GM12865 (cell line): ENCODE data around the gene GBA3.

Source experiments
- DNase-seq: peaks from one replicate; pipeline ENCODE4 v3.0.0; 2010; ENCODE audit warnings: low read depth
- H3K4me3 ChIP-seq: 2 replicates; pipeline ENCODE4 v1.5.1; 2011; ENCODE audit warnings: mild to moderate bottlenecking, low read depth, low read length, control low read depth
- TF ChIP-seq, protein P1 (sequence below): IDR thresholded peaks from 2 replicates; pipeline ENCODE4 v1.5.1; 2011; ENCODE audit warnings: low read length, control low read depth, low read depth, inconsistent platforms; ENCODE audit not compliant: insufficient read depth; ENCODE audit errors: missing control alignments

GBA3 gene

DNA sequence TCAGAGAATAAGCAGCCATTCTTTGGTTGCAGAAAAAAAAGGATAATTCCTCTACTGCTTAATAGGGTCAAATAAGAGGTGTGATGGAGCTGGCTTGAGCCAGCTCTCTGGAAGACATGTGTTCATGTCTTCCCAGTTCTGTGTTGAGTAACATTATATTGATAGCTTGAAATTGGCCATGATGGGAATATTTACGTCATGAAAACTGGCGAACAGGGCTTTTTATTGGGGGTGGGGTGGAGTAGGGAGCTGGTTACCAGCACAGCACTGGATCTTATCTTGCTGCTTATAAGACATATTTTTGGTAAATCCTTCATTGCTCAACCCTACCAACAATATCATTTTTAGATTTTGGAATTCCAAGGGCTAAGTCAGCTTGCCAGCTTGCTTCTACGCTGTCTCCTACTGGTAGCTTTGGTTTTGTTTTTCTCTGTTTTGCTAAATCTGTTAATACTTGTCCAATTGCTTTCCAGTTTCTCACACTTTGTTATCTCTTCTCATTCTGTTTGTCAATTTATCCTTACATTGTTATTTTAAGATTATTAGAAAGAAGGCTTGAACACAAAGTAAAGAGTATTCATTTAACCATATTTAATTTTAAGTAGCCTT lies 25.3 kb upstream of the GBA3 start:
- DNase-seq, result no peak
- TF ChIP-seq, protein P1, sequence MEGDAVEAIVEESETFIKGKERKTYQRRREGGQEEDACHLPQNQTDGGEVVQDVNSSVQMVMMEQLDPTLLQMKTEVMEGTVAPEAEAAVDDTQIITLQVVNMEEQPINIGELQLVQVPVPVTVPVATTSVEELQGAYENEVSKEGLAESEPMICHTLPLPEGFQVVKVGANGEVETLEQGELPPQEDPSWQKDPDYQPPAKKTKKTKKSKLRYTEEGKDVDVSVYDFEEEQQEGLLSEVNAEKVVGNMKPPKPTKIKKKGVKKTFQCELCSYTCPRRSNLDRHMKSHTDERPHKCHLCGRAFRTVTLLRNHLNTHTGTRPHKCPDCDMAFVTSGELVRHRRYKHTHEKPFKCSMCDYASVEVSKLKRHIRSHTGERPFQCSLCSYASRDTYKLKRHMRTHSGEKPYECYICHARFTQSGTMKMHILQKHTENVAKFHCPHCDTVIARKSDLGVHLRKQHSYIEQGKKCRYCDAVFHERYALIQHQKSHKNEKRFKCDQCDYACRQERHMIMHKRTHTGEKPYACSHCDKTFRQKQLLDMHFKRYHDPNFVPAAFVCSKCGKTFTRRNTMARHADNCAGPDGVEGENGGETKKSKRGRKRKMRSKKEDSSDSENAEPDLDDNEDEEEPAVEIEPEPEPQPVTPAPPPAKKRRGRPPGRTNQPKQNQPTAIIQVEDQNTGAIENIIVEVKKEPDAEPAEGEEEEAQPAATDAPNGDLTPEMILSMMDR, result no peak
- no peak overlapping the region for H3K4me3 ChIP-seq

DNA sequence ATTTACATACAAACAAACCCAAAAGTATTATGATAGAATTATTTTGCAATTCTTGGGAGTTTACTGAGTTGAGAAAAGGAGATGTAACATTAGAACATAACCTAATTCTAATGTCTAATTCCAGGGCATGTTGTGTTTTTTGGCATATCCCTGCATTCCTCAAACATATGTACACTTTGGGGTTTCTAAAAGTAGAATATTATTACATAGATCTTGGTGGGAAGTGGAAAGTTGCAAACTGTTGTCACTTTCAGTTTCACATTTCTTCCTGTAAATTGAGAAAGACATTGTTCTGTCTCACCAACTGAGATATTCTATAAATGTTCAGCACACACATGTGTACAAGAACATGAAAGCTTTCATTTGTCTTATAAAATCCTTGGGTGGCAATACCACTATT lies 24.4 kb upstream of the GBA3 start:
- DNase-seq, result peak; percentile 15
- H3K4me3 ChIP-seq, result no peak overlapping the region

GRCh38 chr4:22668702-22669101 lies 24.0 kb upstream of the GBA3 start:
- H3K4me3 ChIP-seq, result no peak overlapping the region
- DNase-seq, result no peak
- TF ChIP-seq, protein P1, result no peak

More for the DNA sequence above, 24.4 kb upstream of the GBA3 start:
- TF ChIP-seq, protein P1, result no peak

GRCh38 chr4:22670956-22671355 lies 21.8 kb upstream of the GBA3 start:
- TF ChIP-seq, protein P1, result no peak
- H3K4me3 ChIP-seq, result no peak overlapping the region
- peak; percentile 34 for DNase-seq

- no peak overlapping the region for H3K4me3 ChIP-seq
- TF ChIP-seq, protein P1, result no peak
- DNase-seq, result no peak
These were observed 20.2 kb upstream of the GBA3 start for GRCh38 chr4:22672519-22672918.

- TF ChIP-seq, protein P1, result no peak
- peak; percentile 21 for DNase-seq
These were observed 19.8 kb upstream of the GBA3 start for GRCh38 chr4:22672944-22673343.

GRCh38 chr4:22674700-22675099 lies 18.0 kb upstream of the GBA3 start:
- H3K4me3 ChIP-seq, result no peak overlapping the region
- no peak for DNase-seq
- TF ChIP-seq, protein P1, result no peak

More at GRCh38 chr4:22672944-22673343, 19.8 kb upstream of the GBA3 start:
- no peak overlapping the region for H3K4me3 ChIP-seq
